Endothelial cell of umbilical vein (primary cell): ENCODE measurements around the gene KRTAP17-1. TPM values are rescaled to one million over a fixed set of nuclear protein-coding genes. Genes with fewer than 3 reads are reported as not detected.

Experiments used
- BruUV-seq: library from RNA; stranded (reverse); fragments of 400-500 nt; replicated peaks from 2 replicates; lab custom pipeline; 2021; lab: Mats Ljungman, UMichigan
- CTCF ChIA-PET: fragments of 300-600, 350-600 bp; sonication (Branson Sonifier 250); formaldehyde crosslinking; loops from one replicate; lab custom pipeline; 2021; ENCODE audit warnings: antibody characterized with exemption, inconsistent platforms; lab: Charles Lee
- POLR2A ChIA-PET: fragments of 300-600, 350-600 bp; sonication (Branson Sonifier 250); formaldehyde crosslinking; loops from one replicate; lab custom pipeline; 2021; ENCODE audit warnings: antibody characterized with exemption, inconsistent platforms; lab: Charles Lee
- DNase-seq: peaks from one replicate; pipeline ENCODE4 v3.0.0-alpha.2; 2011; ENCODE audit warnings: low read depth, low spot score
- FAIRE-seq: peaks from 2 replicates; lab custom pipeline; 2011; peaks lifted over from hg19 to GRCh38; lab: Jason Lieb, UNC
- H2AFZ ChIP-seq: 2 replicates; pipeline ENCODE4 v1.6.0; 2012; ENCODE audit warnings: low read depth, low read length, control low read depth, inconsistent platforms
- H3K27ac ChIP-seq: 2 replicates; pipeline ENCODE4 v1.5.1; 2011; ENCODE audit warnings: low read depth, mild to moderate bottlenecking, control low read depth, low read length, moderate library complexity; ENCODE audit not compliant: insufficient read depth
- H3K27me3 ChIP-seq, 2 experiments: 2 replicates each; pipeline versions ENCODE4 v1.6.0 to v1.6.1; 2011; ENCODE audit warnings: low read length in 2 of 2, mixed read lengths in 1 of 2; ENCODE audit not compliant: control insufficient read depth in 2 of 2, insufficient read depth in 2 of 2
- H3K36me3 ChIP-seq, 2 experiments: 2 replicates in 1 of 2; 3 replicates in 1 of 2; pipeline ENCODE4 v1.5.1; 2011; ENCODE audit warnings: low read length in 2 of 2, mild to moderate bottlenecking in 1 of 2, moderate library complexity in 1 of 2; ENCODE audit not compliant: control insufficient read depth in 2 of 2, insufficient read depth in 2 of 2; ENCODE audit errors: extremely low read depth in 1 of 2
- H3K4me1 ChIP-seq: 3 replicates; pipeline ENCODE4 v1.5.1; 2011; ENCODE audit warnings: mild to moderate bottlenecking, low read length; ENCODE audit not compliant: control insufficient read depth, insufficient read depth; ENCODE audit errors: extremely low read depth
- H3K4me2 ChIP-seq: 2 replicates; pipeline ENCODE4 v1.6.1; 2011; ENCODE audit warnings: low read length, control low read depth, mixed read lengths; ENCODE audit not compliant: insufficient read depth
- H3K4me3 ChIP-seq, 3 experiments: fragments of 200-600 bp in 1 of 3; sonication (generic), shearing (Covaris generic) in 1 of 3; replicated peaks in 1 of 3; 2 replicates each; pipeline ENCODE4 v1.5.1; 2011 to 2016; ENCODE audit warnings: control low read depth in 3 of 3, low read length in 3 of 3, mild to moderate bottlenecking in 2 of 3, inconsistent platforms in 1 of 3, low read depth in 1 of 3, moderate library complexity in 1 of 3; ENCODE audit not compliant: insufficient read depth in 1 of 3
- H3K79me2 ChIP-seq: 2 replicates; pipeline ENCODE4 v1.6.0; 2012; ENCODE audit warnings: low read length, inconsistent platforms; ENCODE audit not compliant: control insufficient read depth, insufficient read depth
- H3K9ac ChIP-seq: replicated peaks from 2 replicates; pipeline ENCODE3; 2011; ENCODE audit warnings: low read length, control low read depth; ENCODE audit not compliant: insufficient read depth; ENCODE audit errors: extremely low read depth
- H3K9me1 ChIP-seq: replicated peaks from 3 replicates; pipeline ENCODE4 v1.6.0; 2011; ENCODE audit warnings: mild to moderate bottlenecking, low read length; ENCODE audit not compliant: control insufficient read depth, insufficient read depth; ENCODE audit errors: extremely low read depth
- H3K9me3 ChIP-seq: replicated peaks from 2 replicates; pipeline ENCODE4 v1.5.1; 2012; ENCODE audit warnings: low read length, inconsistent platforms; ENCODE audit not compliant: control insufficient read depth, insufficient read depth
- H4K20me1 ChIP-seq: replicated peaks from 2 replicates; pipeline ENCODE3; 2011; ENCODE audit warnings: mild to moderate bottlenecking, low read length; ENCODE audit not compliant: control insufficient read depth, insufficient read depth; ENCODE audit errors: extremely low read depth
- EZH2 ChIP-seq: IDR thresholded peaks from 2 replicates; pipeline ENCODE4 v1.6.1; 2012; ENCODE audit warnings: borderline replicate concordance, low read depth, mild to moderate bottlenecking, moderate library complexity, low read length, inconsistent platforms; ENCODE audit not compliant: severe bottlenecking
- FOS ChIP-seq: IDR thresholded peaks from 2 replicates; pipeline ENCODE4 v1.6.1; 2011; ENCODE audit warnings: mild to moderate bottlenecking, low read length, moderate library complexity, borderline replicate concordance; ENCODE audit not compliant: insufficient read depth
- GATA2 ChIP-seq: IDR thresholded peaks from 2 replicates; pipeline ENCODE4 v1.7.0; 2011; ENCODE audit warnings: low read depth, mild to moderate bottlenecking, moderate library complexity, mixed read lengths, low read length; ENCODE audit not compliant: insufficient read length, insufficient read depth
- JUN ChIP-seq: IDR thresholded peaks from 2 replicates; pipeline ENCODE4 v1.6.1; 2011; ENCODE audit warnings: borderline replicate concordance, low read depth; ENCODE audit not compliant: insufficient read length, insufficient read depth
- MYC ChIP-seq: IDR thresholded peaks from one replicate; pipeline ENCODE4 v1.6.1; 2011; ENCODE audit warnings: mild to moderate bottlenecking, low read depth, low read length
- POLR2A ChIP-seq: IDR thresholded peaks from 2 replicates; pipeline ENCODE4 v1.6.1; 2012; ENCODE audit warnings: low read depth, mild to moderate bottlenecking, control low read depth, low read length
- POLR2AphosphoS5 ChIP-seq: IDR thresholded peaks from 2 replicates; pipeline ENCODE4 v1.6.1; 2012; ENCODE audit warnings: low read depth, mild to moderate bottlenecking, control low read depth, low read length, moderate library complexity; ENCODE audit not compliant: insufficient read depth
- dilution Hi-C: fragments of 300-500 bp; cut with MboI; formaldehyde crosslinking; loops from one replicate; pipeline ENCODE4 v1.15.0; 2019; ENCODE audit warnings: low sequenced_read_pairs; ENCODE audit not compliant: extremely low pct_ligation_motif_present
- intact Hi-C: fragments of 100-400 bp; cut with micrococcal nuclease; formaldehyde crosslinking; loops from one replicate; pipeline ENCODE4 v1.10.0; 2022
- polyA plus RNA-seq, 4 experiments: library from polyadenylated mRNA; depleted of rRNA in 3 of 4; stranded (reverse) in 3 of 4; unstranded in 1 of 4; fragments of >200 nt; gene quantifications; 2 replicates each; pipeline versions ENCODE4 v1.2.1 to v1.2.3, GENCODE V29; 2011 to 2012; ENCODE audit warnings: missing spikeins in 1 of 4
- total RNA-seq: library from RNA; stranded (reverse); gene quantifications from 2 replicates; pipeline ENCODE4 v1.2.3, GENCODE V29; 2021
- TF ChIP-seq, protein P1 (sequence below): IDR thresholded peaks from 2 replicates; pipeline ENCODE4 v1.6.1; 2011; ENCODE audit not compliant: insufficient read depth, insufficient read length
- TF ChIP-seq, protein P2 (sequence below), 2 donors: IDR thresholded peaks; 1 replicate in 1 of 2; 2 replicates in 1 of 2; pipeline ENCODE4 v1.5.1; 2011; ENCODE audit warnings: low read length in 2 of 2, mild to moderate bottlenecking in 2 of 2, moderate library complexity in 2 of 2, control low read depth in 1 of 2, inconsistent platforms in 1 of 2, low read depth in 1 of 2; ENCODE audit not compliant: insufficient read depth in 1 of 2; ENCODE audit errors: extremely low read depth in 1 of 2

The KRTAP17-1 gene
- total and polyA plus RNA-seq, 2 donors (not counting 3 experiments of a cell fraction or from before 2014, with no cell fraction given): not detected

DNA sequence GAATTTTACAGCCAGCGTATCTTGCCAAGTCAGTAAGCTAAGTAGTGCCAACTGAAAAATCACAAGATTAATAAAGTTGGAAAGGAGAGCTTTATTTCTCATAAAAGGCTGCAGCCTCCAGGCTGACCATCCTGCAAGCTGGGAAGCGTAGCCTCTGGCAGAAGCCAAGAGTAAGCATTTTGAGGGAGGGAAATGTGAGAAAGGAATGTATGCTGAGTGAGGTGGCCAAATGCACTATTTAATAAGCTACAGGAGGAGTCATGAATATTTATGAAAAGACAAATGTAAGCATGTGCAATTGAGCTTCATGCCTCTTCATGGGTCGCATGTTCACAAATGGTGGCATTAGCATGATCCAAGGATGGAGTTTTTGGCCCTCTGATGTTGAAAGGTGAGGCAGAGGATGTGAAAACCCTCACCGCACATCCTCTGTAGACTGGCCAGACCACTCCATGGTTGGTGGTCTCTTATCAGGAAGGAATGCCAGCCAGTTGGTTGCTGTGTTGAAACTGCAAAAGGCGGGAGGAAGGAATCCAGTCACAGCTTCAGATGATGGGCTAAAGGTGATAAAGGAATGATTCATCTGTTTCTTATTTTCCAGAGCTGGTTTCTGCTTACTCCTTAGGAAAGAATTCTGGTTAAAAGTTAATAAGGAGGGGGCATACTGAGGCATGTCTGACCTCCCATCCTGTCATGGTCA lies 44.9 kb upstream of the KRTAP17-1 start:
- FAIRE-seq (no peak), DNase-seq (no peak)
- H3K4me3 ChIP-seq: no peak overlapping the region
- H3K9me3 ChIP-seq: no peaks in the 10 kb centered on the region
- H3K4me2 ChIP-seq: no peak overlapping the region
- dilution Hi-C loops: no loop called here
- peaks cover 0 to 4% of the 10 kb centered on the region in 2 experiments for H3K27me3 ChIP-seq
- TF ChIP-seq, protein P1, sequence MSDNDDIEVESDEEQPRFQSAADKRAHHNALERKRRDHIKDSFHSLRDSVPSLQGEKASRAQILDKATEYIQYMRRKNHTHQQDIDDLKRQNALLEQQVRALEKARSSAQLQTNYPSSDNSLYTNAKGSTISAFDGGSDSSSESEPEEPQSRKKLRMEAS: no peak
- TF ChIP-seq EZH2 (no peak), POLR2A (no peak), POLR2AphosphoS5 (no peak), FOS (no peak), JUN (no peak), MYC (no peak), GATA2 (no peak)
- TF ChIP-seq, protein P2, sequence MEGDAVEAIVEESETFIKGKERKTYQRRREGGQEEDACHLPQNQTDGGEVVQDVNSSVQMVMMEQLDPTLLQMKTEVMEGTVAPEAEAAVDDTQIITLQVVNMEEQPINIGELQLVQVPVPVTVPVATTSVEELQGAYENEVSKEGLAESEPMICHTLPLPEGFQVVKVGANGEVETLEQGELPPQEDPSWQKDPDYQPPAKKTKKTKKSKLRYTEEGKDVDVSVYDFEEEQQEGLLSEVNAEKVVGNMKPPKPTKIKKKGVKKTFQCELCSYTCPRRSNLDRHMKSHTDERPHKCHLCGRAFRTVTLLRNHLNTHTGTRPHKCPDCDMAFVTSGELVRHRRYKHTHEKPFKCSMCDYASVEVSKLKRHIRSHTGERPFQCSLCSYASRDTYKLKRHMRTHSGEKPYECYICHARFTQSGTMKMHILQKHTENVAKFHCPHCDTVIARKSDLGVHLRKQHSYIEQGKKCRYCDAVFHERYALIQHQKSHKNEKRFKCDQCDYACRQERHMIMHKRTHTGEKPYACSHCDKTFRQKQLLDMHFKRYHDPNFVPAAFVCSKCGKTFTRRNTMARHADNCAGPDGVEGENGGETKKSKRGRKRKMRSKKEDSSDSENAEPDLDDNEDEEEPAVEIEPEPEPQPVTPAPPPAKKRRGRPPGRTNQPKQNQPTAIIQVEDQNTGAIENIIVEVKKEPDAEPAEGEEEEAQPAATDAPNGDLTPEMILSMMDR (IDR thresholded peaks at IDR 0.05; ENCODE audit: extremely low read depth in 1 of 2, insufficient read depth in 1 of 2, low read depth in 1 of 2, low read length in 2 of 2): no peak
- BruUV-seq: no TSS peak
- no peaks in the 10 kb centered on the region for H3K9me1 ChIP-seq
- H2AFZ ChIP-seq: no peak overlapping the region
- intact Hi-C loops: no loop called here
- no peaks in the 10 kb centered on the region for H3K79me2 ChIP-seq
- H3K27ac ChIP-seq: no peak overlapping the region
- POLR2A ChIA-PET: no interaction called here
- no peaks in the 10 kb centered on the region for H3K4me1 ChIP-seq
- CTCF ChIA-PET: no interaction called here
- no peaks in the 10 kb centered on the region for H3K36me3 ChIP-seq
- H4K20me1 ChIP-seq: no peaks in the 10 kb centered on the region
- no peak overlapping the region for H3K9ac ChIP-seq
